C4-2B (cell line): ENCODE measurements around the gene SKAP2.

Source experiments
- ZFX ChIP-seq: fragments of 450-650 bp; IDR thresholded peaks from 2 replicates; pipeline ENCODE4 v1.6.1; 2017
- TF ChIP-seq, protein P1 (sequence below): fragments of 450-650 bp; conservative IDR thresholded peaks from 2 replicates; pipeline ENCODE4 v1.5.1; 2017; ENCODE audit warnings: mild to moderate bottlenecking

DNA sequence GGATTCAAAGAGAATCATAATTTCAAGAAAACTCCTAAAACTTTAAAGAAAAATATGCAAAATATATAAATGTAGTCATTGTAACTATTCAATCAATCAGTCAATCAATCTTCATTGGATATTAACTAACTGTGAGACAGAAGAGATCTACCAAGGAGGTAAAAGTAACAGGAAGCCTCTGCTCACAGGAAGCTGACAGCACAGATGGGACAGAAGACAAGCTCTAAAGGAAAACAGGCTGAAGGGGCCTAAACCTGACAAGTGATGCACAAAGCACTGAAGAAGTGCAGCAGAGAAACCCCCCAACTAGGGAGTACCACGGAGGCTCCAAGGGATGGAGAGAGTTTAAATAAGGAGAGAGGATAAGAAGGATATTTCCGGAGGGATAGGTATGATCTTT, 173.0 kb downstream of the SKAP2 start:
- TF ChIP-seq, protein P1, sequence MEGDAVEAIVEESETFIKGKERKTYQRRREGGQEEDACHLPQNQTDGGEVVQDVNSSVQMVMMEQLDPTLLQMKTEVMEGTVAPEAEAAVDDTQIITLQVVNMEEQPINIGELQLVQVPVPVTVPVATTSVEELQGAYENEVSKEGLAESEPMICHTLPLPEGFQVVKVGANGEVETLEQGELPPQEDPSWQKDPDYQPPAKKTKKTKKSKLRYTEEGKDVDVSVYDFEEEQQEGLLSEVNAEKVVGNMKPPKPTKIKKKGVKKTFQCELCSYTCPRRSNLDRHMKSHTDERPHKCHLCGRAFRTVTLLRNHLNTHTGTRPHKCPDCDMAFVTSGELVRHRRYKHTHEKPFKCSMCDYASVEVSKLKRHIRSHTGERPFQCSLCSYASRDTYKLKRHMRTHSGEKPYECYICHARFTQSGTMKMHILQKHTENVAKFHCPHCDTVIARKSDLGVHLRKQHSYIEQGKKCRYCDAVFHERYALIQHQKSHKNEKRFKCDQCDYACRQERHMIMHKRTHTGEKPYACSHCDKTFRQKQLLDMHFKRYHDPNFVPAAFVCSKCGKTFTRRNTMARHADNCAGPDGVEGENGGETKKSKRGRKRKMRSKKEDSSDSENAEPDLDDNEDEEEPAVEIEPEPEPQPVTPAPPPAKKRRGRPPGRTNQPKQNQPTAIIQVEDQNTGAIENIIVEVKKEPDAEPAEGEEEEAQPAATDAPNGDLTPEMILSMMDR, result no peak
- no peak for TF ChIP-seq ZFX
